ENCODE measurements around the gene LMO3. TPM values are rescaled to one million over a fixed set of nuclear protein-coding genes. Genes with fewer than 3 reads are reported as not detected.

Gene LMO3
- 8.1 TPM for total RNA-seq

- DNase-seq (ENCODE audit: low spot score): no peak
Measured at GRCh38 chr12:16606117-16606200, at the start of gene LMO3. LMO3 (minus strand) TSS chr12:16606162; CDS start chr12:16600860, 5,302 bp downstream.

DNA sequence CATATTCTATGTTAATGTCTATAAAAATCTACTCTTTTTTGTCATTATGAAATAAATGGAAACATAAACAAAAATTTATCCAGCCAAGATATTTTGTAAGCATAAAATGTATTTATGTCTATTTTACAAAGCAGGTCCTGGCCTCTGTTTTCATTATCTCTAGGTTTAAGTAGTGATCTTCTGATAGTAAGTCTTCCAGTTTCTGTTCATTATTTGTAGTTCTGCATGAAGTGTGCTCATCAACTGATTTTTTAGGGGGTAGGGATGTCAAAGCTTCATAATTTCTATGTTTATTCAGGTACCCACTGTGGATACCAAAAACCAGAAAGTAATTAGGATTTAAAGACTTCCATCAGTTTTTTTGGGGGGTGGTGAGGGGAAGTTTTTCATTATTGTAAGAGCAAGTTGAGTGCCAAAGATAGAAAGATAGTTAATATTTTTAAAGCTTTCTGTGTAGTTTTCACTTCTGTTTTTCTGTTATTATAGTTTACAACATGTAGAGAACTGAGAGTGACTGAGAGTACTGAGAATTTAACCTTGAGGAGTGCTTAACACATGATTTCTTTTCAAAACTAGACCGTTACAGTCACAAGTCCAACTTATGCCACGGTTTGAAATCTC, 30.6 kb upstream of the LMO3 start:
- no peak for DNase-seq (ENCODE audit: low spot score)

DNA sequence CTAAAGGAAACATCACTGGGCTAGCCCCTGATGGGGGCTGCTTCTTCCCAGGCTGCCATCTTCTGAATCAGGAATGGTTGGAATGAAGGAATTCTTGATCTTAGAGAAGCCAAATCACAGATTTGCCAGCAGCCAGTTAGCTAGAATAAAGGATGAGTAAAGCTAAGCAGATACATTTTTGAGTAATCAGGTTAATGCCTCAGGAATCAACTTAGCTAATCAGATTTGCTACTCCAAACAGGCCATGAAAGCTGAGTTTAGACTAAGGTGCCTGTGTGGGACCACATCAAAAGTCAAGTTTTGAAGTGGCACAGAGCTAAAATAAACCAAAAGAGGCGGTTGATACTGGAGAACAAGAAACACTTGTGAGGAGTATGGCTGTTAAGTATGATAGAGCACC, 28.8 kb upstream of the LMO3 start:
- no peak for DNase-seq (ENCODE audit: low spot score)

- no peak for DNase-seq (ENCODE audit: low spot score)
Measured at GRCh38 chr12:16626991-16627390, 21.0 kb upstream of the LMO3 start.

DNA sequence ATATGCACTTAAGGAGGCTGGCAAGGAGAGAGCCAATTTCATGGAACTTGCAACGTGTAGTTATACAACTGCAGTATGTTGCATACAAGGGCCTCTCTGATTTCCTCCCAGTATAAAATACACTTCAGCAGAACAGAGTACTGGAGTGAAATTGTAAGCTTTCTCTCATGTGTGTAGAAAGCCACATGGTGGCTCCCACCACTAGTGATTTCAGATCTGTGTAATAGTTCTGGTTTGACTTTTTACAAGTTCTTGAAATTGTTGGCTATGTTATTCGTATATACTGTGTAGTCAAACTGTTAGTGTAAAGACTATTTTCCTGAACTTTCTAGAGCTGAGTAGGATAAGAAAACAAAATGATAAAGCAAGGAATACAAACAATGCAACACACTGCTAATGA, 16.4 kb upstream of the LMO3 start:
- no peak for DNase-seq (ENCODE audit: low spot score)

DNA sequence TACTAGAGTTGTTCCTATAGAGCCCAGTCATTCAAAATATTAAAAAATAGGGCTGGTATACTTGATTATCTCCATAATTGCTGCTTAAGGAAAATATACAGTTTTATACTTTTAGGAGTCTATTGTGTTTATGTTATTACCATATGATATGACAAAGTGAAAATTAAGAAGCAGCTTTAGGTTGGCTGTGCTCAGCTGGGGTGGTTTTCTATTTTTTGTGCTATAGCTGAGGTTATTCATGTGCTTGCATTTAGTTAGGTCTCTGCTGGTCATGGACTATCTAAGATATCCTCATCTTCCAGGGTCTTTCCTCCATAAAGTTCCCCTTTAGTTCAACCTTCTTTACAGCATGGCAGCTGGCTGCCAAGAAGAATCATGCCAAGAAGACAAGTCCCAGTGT, 13.6 kb upstream of the LMO3 start:
- no peak for DNase-seq (ENCODE audit: low spot score)

- no peak for DNase-seq (ENCODE audit: low spot score)
Measured at GRCh38 chr12:16618256-16618655, 12.3 kb upstream of the LMO3 start.

GRCh38 chr12:16613199-16613598, 7.2 kb upstream of the LMO3 start:
- no peak for DNase-seq (ENCODE audit: low spot score)

GRCh38 chr12:16612647-16613046, 6.7 kb upstream of the LMO3 start:
- DNase-seq (ENCODE audit: low spot score): no peak

GRCh38 chr12:16611146-16611545, 5.2 kb upstream of the LMO3 start:
- no peak for DNase-seq (ENCODE audit: low spot score)

- DNase-seq (ENCODE audit: low spot score): no peak
Measured at GRCh38 chr12:16610743-16611142, 4.8 kb upstream of the LMO3 start.

DNA sequence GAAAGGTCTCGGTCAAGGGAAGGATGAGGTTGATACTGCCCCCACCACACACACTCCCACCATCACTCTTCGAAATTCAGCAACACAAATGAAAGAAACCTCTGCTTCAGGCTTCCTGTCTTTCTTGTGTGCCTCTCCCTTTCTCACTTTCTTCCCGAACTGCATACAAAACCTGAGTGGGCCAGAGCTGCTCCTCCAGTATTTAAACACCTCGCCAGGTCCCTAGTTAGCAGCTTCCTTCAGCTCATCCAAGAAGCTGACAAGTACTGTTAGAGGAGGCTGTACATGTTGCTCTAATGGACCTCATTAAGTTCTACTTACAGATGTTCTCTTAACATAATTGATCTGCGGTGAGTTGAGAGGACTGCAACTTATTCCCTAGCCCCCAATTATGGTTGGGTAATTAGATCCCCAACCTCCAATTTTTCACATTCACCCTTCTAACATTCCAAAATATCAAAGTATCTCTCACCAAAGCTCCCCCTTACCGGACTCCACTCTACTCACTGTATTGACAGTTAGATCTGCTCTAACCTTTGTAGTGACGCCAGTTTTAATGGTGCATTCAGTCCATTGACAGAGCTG, 4.1 kb upstream of the LMO3 start:
- DNase-seq (ENCODE audit: low spot score): no peak

GRCh38 chr12:16608946-16609539, 3.1 kb upstream of the LMO3 start:
- no peak for DNase-seq (ENCODE audit: low spot score)

DNA sequence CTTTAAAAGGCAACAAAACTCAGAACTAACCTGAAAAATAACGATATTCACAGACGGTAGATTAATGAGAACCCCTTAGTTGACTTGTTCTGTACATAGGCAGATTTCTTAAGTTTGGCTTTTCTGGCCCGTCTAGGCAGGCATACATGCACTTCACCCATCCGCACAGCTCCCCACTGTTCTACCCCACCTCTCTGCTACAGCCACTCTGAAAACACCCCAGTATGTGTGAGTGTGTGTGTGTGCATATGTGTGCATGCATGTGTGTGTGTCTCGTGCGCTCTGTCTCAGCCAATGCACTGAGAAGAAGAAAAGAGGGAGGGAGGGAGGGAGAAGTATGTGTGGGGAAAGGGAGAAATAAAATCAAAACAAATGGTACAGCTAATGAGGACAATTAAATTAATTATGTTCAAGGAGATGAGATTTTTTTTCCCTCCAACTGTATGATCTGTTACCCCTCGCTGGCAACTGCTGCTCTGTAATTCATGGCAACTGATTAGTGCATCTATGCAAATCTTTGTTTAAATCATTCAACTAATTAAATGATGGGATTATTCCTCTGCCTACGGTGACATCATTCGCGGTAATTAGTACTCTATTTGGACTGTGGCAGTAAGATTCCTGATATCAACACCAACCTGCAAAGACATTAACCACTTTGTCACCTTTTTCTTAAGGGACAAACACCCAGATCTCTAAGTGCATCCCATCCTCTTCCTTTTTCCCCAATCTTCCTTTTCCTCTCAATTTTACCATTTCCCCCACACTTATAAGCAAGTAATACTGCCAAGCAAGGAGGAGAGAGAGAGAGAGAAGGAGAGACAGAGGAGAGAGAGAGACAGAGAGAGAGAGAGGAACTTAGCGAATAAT, 2.2 kb upstream of the LMO3 start:
- DNase-seq (ENCODE audit: low spot score): no peak

DNA sequence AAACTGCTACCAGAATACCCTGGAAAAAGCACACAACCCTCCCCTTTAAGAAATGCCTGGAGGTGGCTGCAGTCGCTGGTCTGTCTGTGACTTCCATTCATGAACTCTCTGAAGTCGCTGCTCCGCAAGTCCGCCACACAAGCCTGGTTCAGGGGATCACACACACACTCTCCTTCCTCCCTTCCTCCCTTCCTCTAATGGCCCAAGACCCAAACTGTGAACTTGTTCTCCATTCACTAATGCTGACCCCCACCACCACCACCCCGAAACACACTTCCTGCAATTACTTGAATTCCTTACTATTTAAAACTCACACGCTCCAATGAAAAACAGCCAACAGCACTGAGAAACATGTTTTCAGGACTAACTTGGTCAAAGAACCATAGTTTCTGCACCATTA, 1.0 kb upstream of the LMO3 start:
- DNase-seq (ENCODE audit: low spot score): no peak

DNA sequence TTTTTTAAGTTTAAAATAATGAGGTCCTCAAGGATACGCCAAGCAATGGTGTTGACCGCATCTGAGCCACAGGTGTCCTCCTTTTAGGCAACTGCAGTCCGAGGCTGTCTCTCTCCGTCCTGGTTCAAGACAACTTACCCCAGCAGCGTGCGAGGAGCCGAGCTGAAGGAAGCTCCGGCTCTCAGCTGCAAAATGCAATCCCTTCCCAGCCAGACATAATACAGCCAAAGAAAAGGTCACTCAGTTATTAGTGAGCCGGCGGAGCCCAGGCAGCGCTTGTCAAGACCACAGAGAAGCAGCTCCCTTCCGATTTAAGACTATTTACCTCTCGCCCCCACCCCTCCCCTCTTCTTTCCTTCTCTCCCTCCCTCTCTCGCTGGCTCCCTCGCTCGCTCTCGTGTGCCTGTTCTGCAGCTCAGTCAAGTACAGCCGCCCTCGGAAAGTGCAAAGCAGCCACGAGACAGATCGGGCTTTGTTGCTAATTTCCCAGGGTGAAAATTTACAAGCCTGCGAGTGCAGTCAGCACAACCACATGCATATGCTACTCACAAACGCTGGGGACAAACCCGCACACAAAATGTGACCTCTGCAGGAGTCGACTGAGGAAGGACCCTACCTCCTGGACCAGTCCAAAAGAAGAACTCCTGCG, 363 bp upstream of the LMO3 start:
- DNase-seq (ENCODE audit: low spot score): no peak

GRCh38 chr12:16605642-16606116, 283 bp downstream of the LMO3 start:
- no peak for DNase-seq (ENCODE audit: low spot score)

- no peak for DNase-seq (ENCODE audit: low spot score)
Measured at GRCh38 chr12:16604596-16605252, 1.2 kb downstream of the LMO3 start.

DNA sequence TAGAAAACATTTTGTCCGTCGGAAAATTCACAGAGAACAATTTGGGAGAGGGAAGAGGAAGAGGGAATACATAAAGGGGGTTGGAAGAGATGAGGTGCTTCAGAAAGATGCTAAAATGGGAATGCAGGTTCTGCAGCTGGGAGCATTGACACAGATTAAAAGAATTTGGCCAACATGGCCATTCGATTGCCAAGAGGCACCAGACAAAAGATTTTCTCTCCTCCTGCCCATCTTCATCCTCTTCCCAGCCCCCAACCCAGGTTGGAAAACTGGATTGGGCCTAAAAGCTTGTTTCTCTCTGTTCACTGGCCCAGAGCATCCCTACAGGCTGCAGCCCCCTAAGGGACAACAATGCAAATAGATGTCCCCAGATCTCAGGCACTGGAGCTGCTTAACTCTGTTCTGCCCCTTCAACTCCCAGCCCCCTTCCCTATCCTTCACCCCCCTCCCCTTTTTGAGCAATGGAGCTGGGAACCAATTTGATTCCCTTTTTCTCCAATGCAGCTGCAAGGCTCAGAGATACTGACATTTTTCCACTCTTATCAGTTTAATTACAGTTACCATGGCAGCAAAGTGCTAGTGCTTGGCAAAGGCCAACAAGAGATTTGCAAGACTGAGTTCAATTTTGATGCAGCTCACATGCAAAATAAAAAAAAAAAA, 1.9 kb downstream of the LMO3 start:
- DNase-seq (ENCODE audit: low spot score): no peak

DNA sequence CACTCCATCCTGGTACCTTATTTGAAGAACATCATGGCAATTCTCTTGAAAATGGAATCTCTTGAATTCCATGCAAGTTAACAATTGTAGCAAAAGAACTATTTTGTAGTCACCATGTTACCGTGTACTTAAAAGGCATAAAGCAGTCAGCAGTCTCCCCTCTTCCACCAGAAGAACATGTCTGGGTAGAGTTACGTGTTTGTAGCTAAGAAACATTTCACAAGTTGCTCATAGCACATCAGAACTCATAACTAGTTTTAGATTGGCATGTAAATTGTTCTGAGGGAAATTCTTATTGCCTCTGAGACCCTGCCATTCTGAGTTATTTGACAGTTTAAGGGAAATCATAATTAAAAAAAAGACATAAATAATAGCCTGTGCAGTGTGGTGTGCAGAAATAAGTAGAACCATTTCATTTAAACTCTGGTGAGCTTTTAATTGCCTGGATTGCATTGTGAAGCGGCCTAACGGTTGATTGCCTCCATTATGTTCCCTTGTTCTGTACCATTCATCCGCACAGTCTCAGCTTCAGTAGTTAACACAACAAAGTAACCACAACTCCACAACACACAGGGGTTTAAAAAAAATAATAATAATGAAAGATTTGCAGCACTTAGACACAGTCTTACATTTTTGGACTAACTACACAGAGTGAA, 2.6 kb downstream of the LMO3 start:
- no peak for DNase-seq (ENCODE audit: low spot score)

- DNase-seq (ENCODE audit: low spot score): no peak
Measured at GRCh38 chr12:16602412-16602811, 3.5 kb downstream of the LMO3 start.

All from mucosa of gallbladder (tissue), 1 donor.